Esophagus muscularis mucosa (tissue), 4 donors: ENCODE results near the gene MPST. TPM values are rescaled to one million over a fixed set of nuclear protein-coding genes. Genes with fewer than 3 reads are reported as not detected.

Source experiments
- DNase-seq: peaks from one replicate; pipeline ENCODE4 v3.0.0-alpha.2; 2017; ENCODE audit errors: extremely low spot score
- H3K27ac ChIP-seq, 4 donors: fragments of 200-600 bp; sonication (generic); replicated peaks in 1 of 4; 1 replicate in 3 of 4; 2 replicates in 1 of 4; pipeline ENCODE4 v1.5.1; 2016 to 2019; ENCODE audit warnings: mild to moderate bottlenecking in 1 of 4
- H3K27me3 ChIP-seq, 4 donors: fragments of 200-600 bp; sonication (generic); one replicate each; pipeline versions ENCODE4 v1.5.1 to v1.6.0; 2016 to 2019
- H3K36me3 ChIP-seq, 4 donors: fragments of 200-600 bp; sonication (generic); one replicate each; pipeline ENCODE4 v1.5.1; 2016 to 2019
- H3K4me1 ChIP-seq, 4 donors: fragments of 200-600 bp; sonication (generic); one replicate each; pipeline ENCODE4 v1.5.1; 2016 to 2019
- H3K4me3 ChIP-seq, 4 donors: fragments of 200-600 bp; sonication (generic); 1 replicate in 2 of 4; 2 replicates in 2 of 4; pipeline ENCODE4 v1.5.1; 2016 to 2019; ENCODE audit warnings: mild to moderate bottlenecking in 4 of 4, moderate library complexity in 1 of 4
- H3K9me3 ChIP-seq, 4 donors: fragments of 200-600 bp; sonication (generic); 1 replicate in 3 of 4; 2 replicates in 1 of 4; pipeline ENCODE4 v1.5.1; 2016 to 2019
- CTCF ChIP-seq, 3 experiments: fragments of 200-600 bp in 2 of 3; fragments of 450-650 bp in 1 of 3; sonication (generic) in 2 of 3; IDR thresholded peaks; one replicate each; pipeline ENCODE4 v1.5.1; 2017 to 2019; ENCODE audit warnings: antibody characterized with exemption in 3 of 3, mild to moderate bottlenecking in 2 of 3, moderate library complexity in 1 of 3
- EP300 ChIP-seq: sonication (generic); formaldehyde crosslinking; IDR thresholded peaks from one replicate; pipeline ENCODE4 v1.6.1; 2017; ENCODE audit warnings: antibody characterized with exemption
- POLR2A ChIP-seq: fragments of 450-650 bp; IDR thresholded peaks from one replicate; pipeline ENCODE4 v1.6.1; 2017; ENCODE audit warnings: antibody characterized with exemption, moderate library complexity, mild to moderate bottlenecking, low read depth
- POLR2AphosphoS5 ChIP-seq, 2 donors: sonication (generic); formaldehyde crosslinking; IDR thresholded peaks; one replicate each; pipeline ENCODE4 v1.6.1; 2017; ENCODE audit warnings: antibody characterized with exemption in 2 of 2
- WGBS: methylation state at CpG from one replicate; pipeline ENCODE4 v1.1.5; 2018; 5-methylcytosine and 5-hydroxymethylcytosine counted together
- intact Hi-C: fragments of 100-400 bp; cut with DNase I; formaldehyde crosslinking; loops from one replicate; pipeline ENCODE4 v1.15.1; 2023
- total RNA-seq, 4 donors: library from RNA; depleted of rRNA; stranded (reverse); fragments of >200 nt; gene quantifications; one replicate each; pipeline versions ENCODE4 v1.1.0 to v1.2.1, GENCODE V29; 2016

MPST gene
- total RNA-seq, 4 donors from 2014 or later = 124 to 205 (median 169) TPM

- Histone ChIP-seq H3K27me3 (peaks cover 0 to 28% (median 0%) of the 10 kb centered on the region in 4 donors), H3K4me1 (no peaks in the 10 kb centered on the region), H3K27ac (no peak overlapping the region), H3K36me3 (no peaks in the 10 kb centered on the region), H3K4me3 (no peak overlapping the region), H3K9me3 (no peaks in the 10 kb centered on the region)
- intact Hi-C loops = no loop called here
- WGBS = 73% methylated on average over 11 of the region's 11 CpGs
- TF ChIP-seq EP300 = no peak
- TF ChIP-seq POLR2A = no peak
- no peak for TF ChIP-seq POLR2AphosphoS5 (IDR thresholded peaks at IDR 0.05)
- TF ChIP-seq CTCF (IDR thresholded peaks at IDR 0.05) = no peak
- no peak for DNase-seq
Observed at GRCh38 chr22:37000676-37001534, 18.6 kb upstream of the MPST start.

GRCh38 chr22:37001826-37002225 lies 17.7 kb upstream of the MPST start:
- H3K4me3 ChIP-seq = no peak overlapping the region
- intact Hi-C loops = no loop called here
- H3K27me3 ChIP-seq = peaks cover 0 to 28% (median 0%) of the 10 kb centered on the region in 4 donors
- no peaks in the 10 kb centered on the region for H3K4me1 ChIP-seq
- H3K27ac ChIP-seq = no peak overlapping the region
- H3K9me3 ChIP-seq = no peaks in the 10 kb centered on the region
- no peaks in the 10 kb centered on the region for H3K36me3 ChIP-seq
- no peak for DNase-seq
- no peak for TF ChIP-seq POLR2AphosphoS5 (IDR thresholded peaks at IDR 0.05)
- no peak for TF ChIP-seq POLR2A
- TF ChIP-seq CTCF (IDR thresholded peaks at IDR 0.05) = no peak
- TF ChIP-seq EP300 = no peak
- WGBS = 80% methylated on average over 7 of the region's 12 CpGs

GRCh38 chr22:37002633-37003032 lies 16.9 kb upstream of the MPST start:
- DNase-seq = no peak
- no peak overlapping the region for H3K27ac ChIP-seq
- TF ChIP-seq POLR2AphosphoS5 (IDR thresholded peaks at IDR 0.05) (no peak), CTCF (IDR thresholded peaks at IDR 0.05) (no peak), POLR2A (no peak), EP300 (no peak)
- 89% methylated on average over 7 of the region's 7 CpGs for WGBS
- intact Hi-C loops = no loop called here
- peaks cover 0 to 5% (median 0%) of the 10 kb centered on the region in 4 donors for H3K4me1 ChIP-seq
- H3K9me3 ChIP-seq = no peaks in the 10 kb centered on the region
- no peak overlapping the region for H3K4me3 ChIP-seq
- H3K36me3 ChIP-seq = no peaks in the 10 kb centered on the region
- peaks cover 0 to 28% (median 0%) of the 10 kb centered on the region in 4 donors for H3K27me3 ChIP-seq

GRCh38 chr22:37007651-37008050 lies 11.9 kb upstream of the MPST start:
- Histone ChIP-seq H3K9me3 (no peaks in the 10 kb centered on the region), H3K27me3 (peaks cover 0 to 17% (median 0%) of the 10 kb centered on the region in 4 donors), H3K27ac (no peak overlapping the region), H3K36me3 (peaks cover 0 to 9% (median 0%) of the 10 kb centered on the region in 4 donors), H3K4me3 (no peak overlapping the region), H3K4me1 (peaks cover 9 to 34% (median 12%) of the 10 kb centered on the region in 4 donors)
- 42% methylated on average over 2 of the region's 2 CpGs for WGBS
- no peak for DNase-seq
- intact Hi-C loops = no loop called here
- TF ChIP-seq CTCF (IDR thresholded peaks at IDR 0.05) (no peak), POLR2AphosphoS5 (IDR thresholded peaks at IDR 0.05) (no peak), POLR2A (no peak), EP300 (no peak)
